T-helper 2 cell treated with Interferon-gamma antibody and Interleukin-4, amounts not matched to agents 5 μg/mL and 100 μg/mL, for 36 hours (primary cell): Measurements from ENCODE around the gene ANKRD31.
A peak's percentile ranks its signal among the peaks of the same experiment; 100 is the strongest.
"Not testable (repeated sequence)": the region's sequence is repeated elsewhere in the genome, so short reads cannot be mapped to it uniquely, and the experiment has no call there.

ENCODE experiments used
- DNase-seq: peaks from one replicate; pipeline ENCODE4 v3.0.0; 2021; ENCODE audit warnings: low spot score
- H3K27ac Mint-ChIP-seq: one replicate; pipeline ENCODE4 v1.8.0; 2021; ENCODE audit warnings: mild to moderate bottlenecking, mixed read lengths
- H3K27me3 Mint-ChIP-seq: one replicate; pipeline ENCODE4 v1.8.0; 2021; ENCODE audit warnings: low read depth, mixed read lengths
- H3K36me3 Mint-ChIP-seq: one replicate; pipeline ENCODE4 v1.8.0; 2021; ENCODE audit warnings: low read depth, mixed read lengths
- H3K4me1 Mint-ChIP-seq: one replicate; pipeline ENCODE4 v1.8.0; 2021; ENCODE audit warnings: low read depth, mixed read lengths
- H3K4me3 Mint-ChIP-seq: one replicate; pipeline ENCODE4 v1.8.0; 2022; ENCODE audit warnings: mild to moderate bottlenecking, moderate library complexity, mixed read lengths
- H3K9me3 Mint-ChIP-seq: one replicate; pipeline ENCODE4 v1.8.0; 2021; ENCODE audit warnings: mixed read lengths

ANKRD31 gene

GRCh38 chr5:75236322-75237316 is at the start of gene ANKRD31:
Gene ANKRD31, minus strand, starts transcription at chr5:75236878. Its CDS starts 192 bp downstream, at chr5:75236686.
- H3K27ac Mint-ChIP-seq, result peak within 1 kb of the TSS; percentile 90
- peaks cover 3% of the 10 kb centered on the region for H3K27me3 Mint-ChIP-seq
- no peaks in the 10 kb centered on the region for H3K36me3 Mint-ChIP-seq
- peak within 1 kb of the TSS; percentile 94 for H3K4me3 Mint-ChIP-seq
- DNase-seq, result peak; percentile 88
- peaks cover 12% of the 10 kb centered on the region for H3K4me1 Mint-ChIP-seq
- no peaks in the 10 kb centered on the region for H3K9me3 Mint-ChIP-seq

DNA sequence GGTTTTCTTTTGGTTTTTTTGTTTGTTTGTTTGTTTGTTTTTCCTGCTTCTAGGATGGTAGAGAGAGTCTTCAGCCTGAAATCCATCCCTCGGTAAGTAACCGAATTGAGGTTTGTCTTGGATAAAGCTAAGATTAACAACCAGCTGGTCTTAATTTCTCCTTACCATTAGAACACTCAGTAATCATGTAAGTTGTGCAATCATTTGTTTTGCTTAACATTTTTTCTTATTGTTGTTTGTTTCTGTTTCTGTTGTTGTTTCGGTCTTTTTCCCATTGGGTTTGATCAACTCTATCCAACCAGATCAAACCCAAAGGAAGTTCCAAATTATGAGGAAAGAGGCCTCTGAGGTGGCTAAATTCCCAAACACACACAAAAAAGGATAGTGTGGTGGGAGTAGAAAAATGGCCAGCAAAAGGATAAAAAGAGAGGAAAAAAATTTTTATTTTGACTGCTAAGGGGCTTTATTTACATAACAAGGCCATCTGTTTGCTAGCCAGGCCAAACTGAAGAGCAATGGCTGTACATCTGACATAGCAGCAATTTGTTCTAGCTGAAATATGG is 49.6 kb upstream of the ANKRD31 start:
- H3K4me1 Mint-ChIP-seq, result no peaks in the 10 kb centered on the region
- DNase-seq, result no peak
- H3K4me3 Mint-ChIP-seq, result no peak overlapping the region
- H3K27ac Mint-ChIP-seq, result no peak overlapping the region
- no peaks in the 10 kb centered on the region for H3K36me3 Mint-ChIP-seq
- peaks cover 16% of the 10 kb centered on the region for H3K27me3 Mint-ChIP-seq
- H3K9me3 Mint-ChIP-seq, result no peaks in the 10 kb centered on the region

DNA sequence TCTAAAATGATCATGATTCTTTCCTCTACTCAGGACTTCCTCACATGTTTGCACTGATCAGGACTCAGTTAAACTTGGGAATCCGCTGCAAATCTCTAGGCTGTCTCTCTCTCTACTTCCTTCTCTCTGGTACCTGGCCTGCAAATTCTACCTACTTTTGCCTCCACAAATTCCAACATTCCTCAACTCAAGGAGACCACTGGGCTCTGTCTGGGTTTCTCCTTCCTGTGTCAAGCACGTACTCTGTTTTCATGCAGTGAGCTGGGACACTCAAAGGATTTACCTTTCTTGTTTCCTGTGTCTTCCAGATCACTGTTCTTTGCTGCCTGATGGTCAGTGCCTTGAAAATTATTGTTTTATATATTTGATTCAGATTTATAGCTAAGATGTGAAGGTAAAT is 45.9 kb upstream of the ANKRD31 start:
- Mint-ChIP-seq H3K9me3 (no peaks in the 10 kb centered on the region), H3K4me1 (no peaks in the 10 kb centered on the region), H3K27ac (no peak overlapping the region), H3K27me3 (peaks cover 5% of the 10 kb centered on the region), H3K36me3 (no peaks in the 10 kb centered on the region), H3K4me3 (no peak overlapping the region)
- no peak for DNase-seq

DNA sequence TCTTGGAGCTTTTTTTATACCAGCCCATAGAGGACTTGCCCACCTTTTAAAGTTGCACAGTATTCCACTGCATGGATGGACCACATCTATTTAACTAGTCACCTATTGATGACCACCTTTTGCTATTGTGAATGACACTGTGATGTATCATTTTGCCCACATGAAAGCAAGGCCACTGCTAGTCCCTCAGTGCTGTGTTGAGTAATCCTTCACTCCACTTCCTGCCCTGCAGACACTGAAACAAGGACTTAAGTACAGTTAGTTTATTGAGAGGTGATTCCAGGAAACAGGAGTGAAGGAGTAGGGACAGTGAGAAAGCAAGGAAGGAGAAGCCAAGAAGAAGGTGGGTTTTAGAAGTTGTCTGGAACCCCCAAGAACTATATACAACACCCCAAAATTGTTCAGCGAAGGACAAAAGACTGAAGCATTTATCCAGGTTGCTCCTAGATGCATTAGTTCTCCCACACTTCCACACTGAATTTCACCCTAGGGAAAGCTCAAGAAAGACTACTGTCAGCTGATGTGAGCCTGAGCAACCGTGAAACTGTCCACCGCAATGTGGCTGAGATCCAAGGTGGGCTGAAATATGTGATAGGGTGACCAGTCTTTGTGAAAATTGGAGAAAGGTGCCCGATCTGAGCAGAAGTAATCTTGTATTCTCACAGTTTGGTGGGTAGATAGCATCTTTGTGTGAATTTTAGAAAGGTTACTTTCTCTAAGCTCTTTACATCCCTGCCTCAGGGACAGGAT is 45.2 kb upstream of the ANKRD31 start:
- Mint-ChIP-seq H3K4me1 (no peaks in the 10 kb centered on the region), H3K27ac (no peak overlapping the region), H3K27me3 (peaks cover 5% of the 10 kb centered on the region), H3K9me3 (no peaks in the 10 kb centered on the region), H3K36me3 (no peaks in the 10 kb centered on the region), H3K4me3 (no peak overlapping the region)
- DNase-seq, result no peak

- no peaks in the 10 kb centered on the region for H3K36me3 Mint-ChIP-seq
- no peaks in the 10 kb centered on the region for H3K4me1 Mint-ChIP-seq
- no peak overlapping the region for H3K27ac Mint-ChIP-seq
- no peak for DNase-seq
- H3K27me3 Mint-ChIP-seq, result peaks cover 2% of the 10 kb centered on the region
- H3K9me3 Mint-ChIP-seq, result no peaks in the 10 kb centered on the region
- no peak overlapping the region for H3K4me3 Mint-ChIP-seq
Observed at GRCh38 chr5:75279321-75279720, 42.6 kb upstream of the ANKRD31 start.

- no peaks in the 10 kb centered on the region for H3K4me1 Mint-ChIP-seq
- H3K27me3 Mint-ChIP-seq, result no peaks in the 10 kb centered on the region
Observed at GRCh38 chr5:75277463-75277862, 40.8 kb upstream of the ANKRD31 start.

GRCh38 chr5:75275756-75276155 is 39.1 kb upstream of the ANKRD31 start:
- DNase-seq, result no peak
- Mint-ChIP-seq H3K4me3 (no peak overlapping the region), H3K27ac (no peak overlapping the region), H3K27me3 (no peaks in the 10 kb centered on the region), H3K36me3 (no peaks in the 10 kb centered on the region), H3K4me1 (no peaks in the 10 kb centered on the region), H3K9me3 (peaks cover 8% of the 10 kb centered on the region)

More at GRCh38 chr5:75277463-75277862, 40.8 kb upstream of the ANKRD31 start:
- DNase-seq, result no peak
- Mint-ChIP-seq H3K4me3 (no peak overlapping the region), H3K27ac (no peak overlapping the region), H3K36me3 (no peaks in the 10 kb centered on the region), H3K9me3 (peaks cover 8% of the 10 kb centered on the region)

GRCh38 chr5:75275147-75275546 is 38.5 kb upstream of the ANKRD31 start:
- H3K36me3 Mint-ChIP-seq, result no peaks in the 10 kb centered on the region
- no peak overlapping the region for H3K4me3 Mint-ChIP-seq
- no peak overlapping the region for H3K27ac Mint-ChIP-seq
- peaks cover 8% of the 10 kb centered on the region for H3K9me3 Mint-ChIP-seq
- no peaks in the 10 kb centered on the region for H3K27me3 Mint-ChIP-seq
- DNase-seq, result no peak
- no peaks in the 10 kb centered on the region for H3K4me1 Mint-ChIP-seq

- no peaks in the 10 kb centered on the region for H3K4me1 Mint-ChIP-seq
- no peak for DNase-seq
- no peak overlapping the region for H3K27ac Mint-ChIP-seq
- H3K36me3 Mint-ChIP-seq, result no peaks in the 10 kb centered on the region
- no peaks in the 10 kb centered on the region for H3K27me3 Mint-ChIP-seq
- no peak overlapping the region for H3K4me3 Mint-ChIP-seq
- H3K9me3 Mint-ChIP-seq, result peaks cover 8% of the 10 kb centered on the region
Observed at GRCh38 chr5:75274486-75274885, 37.8 kb upstream of the ANKRD31 start.

- H3K4me1 Mint-ChIP-seq, H3K4me3 Mint-ChIP-seq, H3K27me3 Mint-ChIP-seq, H3K36me3 Mint-ChIP-seq, H3K27ac Mint-ChIP-seq, DNase-seq: not testable (repeated sequence)
- peaks cover 13% of the 10 kb centered on the region for H3K9me3 Mint-ChIP-seq
Observed at GRCh38 chr5:75270605-75271004, 33.9 kb upstream of the ANKRD31 start.

DNA sequence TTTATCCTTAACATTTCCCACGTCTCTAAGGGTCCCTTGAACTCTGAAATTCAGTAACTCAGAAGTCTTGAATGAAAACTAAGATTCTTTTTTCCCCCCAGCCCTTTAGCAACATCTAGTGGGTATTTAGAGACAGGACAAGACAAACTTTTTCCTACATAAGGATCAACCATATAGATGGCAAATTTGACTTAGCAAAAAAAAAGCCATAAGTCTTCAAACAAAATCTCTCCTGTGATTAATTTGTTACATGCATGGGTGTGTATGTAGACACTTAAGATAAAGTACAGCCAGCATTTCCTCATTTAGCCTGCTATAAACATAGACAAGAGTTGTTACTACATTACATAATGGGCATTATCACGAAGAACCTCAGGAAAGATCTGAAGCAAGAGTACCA is 29.1 kb upstream of the ANKRD31 start:
- no peaks in the 10 kb centered on the region for H3K36me3 Mint-ChIP-seq
- H3K27me3 Mint-ChIP-seq, result peaks cover 7% of the 10 kb centered on the region
- H3K4me1 Mint-ChIP-seq, result no peaks in the 10 kb centered on the region
- DNase-seq, result no peak
- no peak overlapping the region for H3K4me3 Mint-ChIP-seq
- H3K9me3 Mint-ChIP-seq, result peaks cover 5% of the 10 kb centered on the region
- no peak overlapping the region for H3K27ac Mint-ChIP-seq

- Mint-ChIP-seq H3K9me3 (no peaks in the 10 kb centered on the region), H3K4me1 (no peaks in the 10 kb centered on the region), H3K27ac (no peak overlapping the region), H3K36me3 (no peaks in the 10 kb centered on the region), H3K27me3 (peaks cover 22% of the 10 kb centered on the region), H3K4me3 (no peak overlapping the region)
- no peak for DNase-seq
Observed at GRCh38 chr5:75262271-75262670, 25.6 kb upstream of the ANKRD31 start.

GRCh38 chr5:75260708-75261107 is 24.0 kb upstream of the ANKRD31 start:
- H3K4me1 Mint-ChIP-seq, result no peaks in the 10 kb centered on the region
- no peak overlapping the region for H3K27ac Mint-ChIP-seq
- H3K36me3 Mint-ChIP-seq, result no peaks in the 10 kb centered on the region
- no peak for DNase-seq
- no peak overlapping the region for H3K4me3 Mint-ChIP-seq
- peaks cover 24% of the 10 kb centered on the region for H3K27me3 Mint-ChIP-seq
- peaks cover 9% of the 10 kb centered on the region for H3K9me3 Mint-ChIP-seq

- not testable (repeated sequence) for H3K36me3 Mint-ChIP-seq, H3K27ac Mint-ChIP-seq, DNase-seq, H3K9me3 Mint-ChIP-seq, H3K4me3 Mint-ChIP-seq, H3K4me1 Mint-ChIP-seq
- peaks cover 16% of the 10 kb centered on the region for H3K27me3 Mint-ChIP-seq
Observed at GRCh38 chr5:75250452-75250851, 13.8 kb upstream of the ANKRD31 start.
